NCI-H146 (cell line): ENCODE measurements around the gene WNK2.
"Not testable (repeated sequence)": the region's sequence is repeated elsewhere in the genome, so short reads cannot be mapped to it uniquely, and the experiment has no call there.

Experiments
- DNase-seq: peaks from one replicate; lab custom pipeline; 2025; lab: John Stamatoyannopoulos, UW

The WNK2 gene

DNA sequence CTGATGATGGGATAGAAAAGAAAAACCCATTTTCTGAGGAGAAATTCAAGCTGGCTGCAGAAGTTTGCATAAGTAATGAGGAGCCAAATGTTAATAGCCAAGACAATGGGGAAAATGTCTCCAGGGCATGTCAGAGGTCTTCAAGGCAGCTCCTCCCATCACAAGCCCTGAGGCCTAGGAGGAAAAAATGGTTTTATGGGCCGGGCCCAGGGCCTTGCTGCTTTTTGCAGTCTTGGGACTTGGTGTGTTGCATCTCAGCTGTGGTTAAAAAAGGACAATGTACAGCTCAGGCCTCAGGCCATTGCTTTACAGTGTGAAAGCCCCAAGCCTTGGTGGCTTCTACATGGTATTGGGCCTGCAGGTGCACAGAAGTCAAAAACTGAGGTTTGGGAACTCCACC lies 154.3 kb downstream of the WNK2 start:
- DNase-seq: not testable (repeated sequence)

- no peak for DNase-seq
Measured at GRCh38 chr9:93340091-93340490, 156.2 kb downstream of the WNK2 start.

DNA sequence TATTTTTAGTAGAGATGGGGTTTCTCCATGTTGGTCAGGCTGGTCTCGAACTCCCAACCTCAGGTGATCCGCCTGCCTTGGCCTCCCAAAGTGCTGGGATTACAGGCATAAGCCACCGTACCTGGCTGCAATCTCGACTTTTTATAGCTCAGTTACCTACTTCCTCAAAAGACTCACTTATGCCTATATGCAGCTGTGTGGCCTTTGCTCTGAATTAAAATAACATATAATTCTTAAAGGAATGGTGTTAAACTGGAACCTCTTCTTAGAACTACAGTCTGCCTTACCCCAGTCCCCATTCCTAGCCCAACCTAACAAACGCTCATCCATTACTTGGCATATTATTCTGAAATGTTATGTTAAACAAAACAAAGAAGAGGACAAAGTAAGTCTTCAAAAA lies 157.9 kb downstream of the WNK2 start:
- DNase-seq: not testable (repeated sequence)

DNA sequence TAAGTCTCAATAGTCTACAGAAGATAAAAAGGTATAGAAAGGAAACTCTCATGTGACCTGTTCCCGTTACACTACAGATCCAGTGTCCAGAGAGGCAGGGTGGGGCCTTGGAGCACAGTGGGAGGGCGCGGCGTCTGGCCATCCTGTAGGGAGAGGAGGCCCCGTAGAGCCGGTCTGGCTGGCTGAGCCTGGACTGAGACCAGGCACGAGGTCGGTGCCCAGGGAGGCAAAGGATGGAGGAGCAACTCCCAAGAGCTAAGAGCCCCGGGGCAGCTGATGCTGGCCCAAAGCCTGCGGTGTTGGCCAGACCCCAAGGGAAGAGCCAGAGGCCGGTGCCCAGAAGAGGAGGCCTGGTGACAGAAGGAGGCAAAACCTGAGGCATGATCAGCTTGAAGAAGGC lies 158.5 kb downstream of the WNK2 start:
- not testable (repeated sequence) for DNase-seq

GRCh38 chr9:93343663-93344062 lies 159.7 kb downstream of the WNK2 start:
- DNase-seq: no peak

DNA sequence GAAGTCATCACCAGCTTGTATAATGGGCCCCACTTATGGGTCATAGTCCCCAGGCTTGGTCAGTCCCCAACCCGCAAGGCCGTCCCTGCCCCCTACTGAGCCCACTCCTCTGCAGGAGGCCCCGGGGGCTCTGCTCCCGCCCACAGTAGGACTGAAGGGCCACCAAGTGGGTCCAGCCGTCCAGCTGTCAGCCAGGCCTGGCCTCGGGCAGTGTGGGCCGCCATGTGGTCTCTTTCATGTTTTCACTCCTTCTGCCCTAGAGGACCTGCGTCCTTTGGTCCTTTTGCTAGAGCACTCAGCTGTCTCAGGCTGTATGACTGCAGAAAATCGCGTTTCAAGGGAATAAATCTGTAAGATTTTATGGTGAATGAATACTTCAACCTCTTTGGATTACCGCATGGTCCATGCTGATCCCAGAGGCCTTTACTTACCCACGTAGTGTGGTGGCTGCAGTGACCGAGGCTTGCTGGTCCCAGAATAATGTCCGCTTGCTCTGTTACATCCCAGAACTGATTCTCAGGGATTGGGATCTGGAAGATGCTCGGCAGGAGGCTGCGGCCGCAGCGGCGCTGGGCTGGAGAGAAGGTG lies 161.8 kb downstream of the WNK2 start:
- no peak for DNase-seq

- DNase-seq: no peak
Measured at GRCh38 chr9:93346231-93347112, 162.5 kb downstream of the WNK2 start.

- DNase-seq: not testable (repeated sequence)
Measured at GRCh38 chr9:93347371-93347975, 163.5 kb downstream of the WNK2 start.

DNA sequence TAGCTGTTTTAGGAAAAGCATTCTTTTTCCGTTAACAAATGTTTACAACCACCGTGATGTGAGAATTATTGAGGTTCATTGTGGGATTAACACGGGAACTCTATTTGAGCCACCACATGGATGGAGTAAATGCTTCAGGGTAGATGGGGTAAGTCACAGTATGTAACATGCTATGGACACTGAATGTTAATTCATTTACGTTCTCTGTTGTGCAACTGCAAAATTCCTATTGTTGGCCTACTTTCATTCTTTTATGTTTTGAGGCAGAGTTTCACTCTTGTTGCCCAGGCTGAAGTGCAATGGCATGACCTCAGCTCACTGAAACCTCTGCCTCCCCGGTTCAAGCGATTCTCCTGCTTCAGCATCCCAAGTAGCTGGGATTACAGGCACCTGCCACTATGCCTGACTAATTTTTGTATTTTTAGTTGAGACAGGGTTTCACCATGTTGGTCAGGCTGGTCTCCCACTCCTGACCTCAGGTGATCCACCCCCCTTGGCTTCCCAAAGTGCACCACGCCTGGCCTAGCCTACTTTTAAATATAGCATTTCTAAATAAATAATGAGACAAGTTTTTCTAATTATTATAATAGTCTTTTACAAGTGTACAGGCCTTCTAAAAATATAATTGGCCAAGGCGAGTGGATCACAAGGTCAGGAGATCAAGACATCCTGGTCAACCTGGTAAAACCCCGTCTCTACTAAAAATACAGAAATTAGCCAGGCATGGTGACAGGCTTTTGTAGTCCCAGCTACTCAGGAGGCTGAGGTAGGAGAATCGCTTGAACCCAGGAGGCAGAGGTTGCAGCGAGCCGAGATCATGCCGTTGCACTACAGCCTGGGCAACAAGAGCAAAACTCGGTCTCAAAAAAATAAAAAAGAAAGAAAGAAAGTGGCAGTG lies 169.7 kb downstream of the WNK2 start:
- not testable (repeated sequence) for DNase-seq

DNA sequence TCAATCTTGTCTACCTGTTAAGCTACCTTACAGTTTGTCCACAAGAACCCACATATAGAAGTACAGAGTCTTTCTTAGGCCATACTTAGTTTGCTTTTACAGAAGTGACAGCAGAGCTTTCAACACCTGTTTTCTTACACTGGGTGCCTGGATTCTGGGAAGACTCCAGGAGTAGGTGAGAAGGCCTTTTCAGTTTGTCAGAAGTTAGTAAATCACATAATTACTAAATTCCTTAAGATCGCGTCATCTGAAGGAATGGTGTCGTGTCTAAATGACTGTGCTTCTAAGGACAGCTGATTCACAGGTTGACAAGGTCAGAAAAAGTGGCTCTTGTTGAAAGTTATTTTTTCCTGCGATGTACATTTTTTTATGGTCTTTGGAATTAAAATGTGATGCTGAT lies 170.5 kb downstream of the WNK2 start:
- no peak for DNase-seq

DNA sequence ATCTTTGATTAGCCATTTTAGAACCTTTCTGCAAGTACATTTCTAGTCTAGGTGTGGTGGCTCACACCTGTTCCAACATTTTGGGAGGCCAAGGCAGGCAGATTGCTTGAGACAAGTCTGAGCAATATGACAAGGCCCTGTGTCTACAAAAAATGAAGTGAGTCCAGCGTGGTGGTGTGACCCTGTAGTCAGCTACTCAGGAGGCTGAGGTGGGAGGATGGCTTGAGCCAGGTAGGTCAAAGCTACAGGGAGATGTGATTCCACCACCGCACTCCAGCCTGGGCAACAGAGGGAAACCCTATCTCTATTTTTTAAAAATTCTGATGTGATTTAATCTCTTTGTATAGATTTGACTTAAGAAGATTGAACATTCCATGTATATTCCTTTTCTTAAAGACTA lies 171.9 kb downstream of the WNK2 start:
- DNase-seq: no peak

- DNase-seq: no peak
Measured at GRCh38 chr9:93357649-93358048, 173.7 kb downstream of the WNK2 start.

GRCh38 chr9:93359907-93360306 lies 176.0 kb downstream of the WNK2 start:
- DNase-seq: not testable (repeated sequence)

DNA sequence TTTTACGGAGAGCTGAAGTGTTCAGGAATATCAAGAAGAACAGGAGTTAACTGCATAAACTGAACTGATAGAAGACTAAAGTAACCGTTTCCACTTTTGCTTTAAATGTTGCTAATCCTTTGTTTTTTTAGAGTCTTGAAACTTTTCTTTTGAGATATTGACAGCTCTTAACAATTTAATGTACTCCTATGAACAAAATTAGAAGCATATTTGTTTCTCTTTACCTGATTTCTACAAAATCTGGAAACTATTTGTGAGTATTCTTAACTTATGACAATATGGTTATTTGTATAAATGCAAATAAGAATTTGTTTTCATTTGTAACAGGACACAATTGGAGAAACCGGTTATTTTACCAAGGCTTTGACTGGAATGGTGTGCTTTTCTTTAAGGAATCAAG lies 178.1 kb downstream of the WNK2 start:
- DNase-seq: no peak

- DNase-seq: no peak
Measured at GRCh38 chr9:93364734-93365426, 180.9 kb downstream of the WNK2 start.

GRCh38 chr9:93365427-93366118 lies 181.6 kb downstream of the WNK2 start:
- no peak for DNase-seq

- DNase-seq: no peak
Measured at GRCh38 chr9:93366119-93366447, 182.1 kb downstream of the WNK2 start.

DNA sequence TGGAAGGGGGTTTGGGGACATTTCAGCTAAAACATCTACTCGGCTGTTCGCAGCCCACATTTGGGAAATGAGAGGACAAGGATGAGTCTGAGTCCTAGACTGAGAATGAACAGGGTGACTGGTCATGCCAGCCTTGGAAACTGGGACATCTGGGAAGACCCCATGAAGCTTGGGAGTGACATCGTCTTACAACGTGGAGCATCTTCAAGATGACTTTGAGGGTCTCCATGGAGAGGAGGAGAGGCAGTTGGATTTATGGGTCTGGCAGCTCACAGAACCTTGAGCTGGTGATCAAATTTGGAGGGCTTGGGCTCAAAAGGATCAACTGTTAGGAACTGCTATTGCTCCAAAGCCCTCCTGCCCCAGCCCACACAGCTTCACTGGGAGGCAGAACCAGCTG lies 182.5 kb downstream of the WNK2 start:
- DNase-seq: not testable (repeated sequence)

DNA sequence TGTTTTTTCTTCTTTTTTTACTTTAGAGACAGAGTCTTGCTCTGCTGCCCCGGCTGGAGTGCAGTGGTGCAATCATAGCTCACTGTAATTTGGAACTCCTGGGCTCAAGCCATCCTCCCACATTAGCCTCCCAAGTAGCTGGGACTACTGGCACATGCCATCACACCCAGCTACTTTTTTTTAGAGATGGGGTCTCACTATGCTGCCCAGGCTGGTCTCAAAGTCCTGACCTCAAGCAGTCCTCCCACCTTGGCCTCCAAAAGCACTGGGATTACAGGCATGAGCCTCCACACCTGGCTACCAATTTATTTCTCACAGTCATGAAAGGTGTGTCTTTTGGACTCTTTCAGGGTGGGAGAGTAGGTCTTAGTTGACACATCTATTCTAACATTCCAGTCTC lies 184.5 kb downstream of the WNK2 start:
- no peak for DNase-seq

GRCh38 chr9:93369686-93370085 lies 185.7 kb downstream of the WNK2 start:
- DNase-seq: no peak
